Measurements from ENCODE around the gene ZWILCH. TPM values are rescaled to one million over a fixed set of nuclear protein-coding genes. Genes with fewer than 3 reads are reported as not detected.
"Not testable (repeated sequence)": the region's sequence is repeated elsewhere in the genome, so short reads cannot be mapped to it uniquely, and the experiment has no call there.

Gene ZWILCH
- total RNA-seq, 1 donor from 2014 or later, result 9.5 TPM

- DNase-seq, result no peak
These were observed 81.2 kb downstream of the ZWILCH start for GRCh38 chr15:66586155-66586976.

GRCh38 chr15:66587020-66587419, 81.9 kb downstream of the ZWILCH start:
- no peak for DNase-seq

DNA sequence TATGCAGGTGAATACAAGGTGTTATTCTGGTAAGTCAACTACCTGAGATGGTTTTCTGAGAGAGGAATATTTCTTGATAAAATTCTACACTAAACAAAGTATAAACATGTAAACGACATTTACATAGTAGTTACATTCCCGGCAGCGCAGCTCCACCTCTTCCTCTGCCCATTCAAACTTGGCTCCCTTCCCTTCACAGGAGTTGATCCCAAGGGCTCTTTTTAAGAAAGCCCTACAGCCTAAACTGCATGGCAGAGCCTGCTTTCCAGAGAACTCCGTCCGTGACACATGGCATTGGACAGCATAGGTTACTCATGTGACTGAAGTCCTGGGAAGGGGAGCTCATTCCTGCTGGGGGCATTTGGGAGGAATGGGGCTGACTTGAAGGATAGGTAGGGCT, 82.6 kb downstream of the ZWILCH start:
- DNase-seq, result no peak

GRCh38 chr15:66588537-66588936, 83.4 kb downstream of the ZWILCH start:
- no peak for DNase-seq

GRCh38 chr15:66588971-66589370, 83.8 kb downstream of the ZWILCH start:
- DNase-seq, result no peak

GRCh38 chr15:66589429-66589828, 84.3 kb downstream of the ZWILCH start:
- DNase-seq, result not testable (repeated sequence)

DNA sequence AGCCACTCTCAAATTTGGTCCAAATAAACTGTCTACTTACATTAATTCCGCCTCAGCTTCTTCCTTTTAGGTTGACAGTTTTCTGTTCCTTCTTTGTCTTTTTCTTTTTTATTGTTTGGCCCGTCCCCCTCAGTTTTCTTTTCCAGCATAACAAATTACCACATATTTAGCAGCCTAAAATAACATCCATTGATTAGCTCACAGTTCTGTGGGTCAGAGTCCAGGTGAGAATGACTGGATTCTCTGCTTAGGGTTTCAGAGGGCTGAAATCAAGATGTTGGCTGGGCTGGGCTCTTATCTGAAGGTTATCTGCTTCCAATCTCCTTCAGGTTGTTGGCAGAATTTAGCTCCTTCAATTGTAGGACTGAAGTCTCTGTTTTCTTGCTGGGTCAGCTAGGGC, 85.3 kb downstream of the ZWILCH start:
- no peak for DNase-seq

- DNase-seq, result no peak
These were observed 86.3 kb downstream of the ZWILCH start for GRCh38 chr15:66591322-66591862.

- DNase-seq, result no peak
These were observed 87.5 kb downstream of the ZWILCH start for GRCh38 chr15:66592505-66593218.

- DNase-seq, result no peak
These were observed 88.2 kb downstream of the ZWILCH start for GRCh38 chr15:66593219-66593780.

GRCh38 chr15:66594344-66594743, 89.2 kb downstream of the ZWILCH start:
- DNase-seq, result no peak

GRCh38 chr15:66594836-66595235, 89.7 kb downstream of the ZWILCH start:
- DNase-seq, result no peak

GRCh38 chr15:66595332-66595731, 90.2 kb downstream of the ZWILCH start:
- no peak for DNase-seq

- peak; percentile 78 for DNase-seq
These were observed 90.9 kb downstream of the ZWILCH start for GRCh38 chr15:66595931-66596545.

GRCh38 chr15:66598095-66598815, 93.1 kb downstream of the ZWILCH start:
- DNase-seq, result no peak

Small RNAs within 50 kb of the gene (small RNA-seq; reads per million reads assigned to genes)
- gene MIR4512 (ENCODE audit: low replicate concordance) (not detected), gene RF01159 (ENCODE audit: low replicate concordance) (not detected), gene SNORD16 (ENCODE audit: low replicate concordance) (not detected), gene SNORD18A (ENCODE audit: low replicate concordance) (not detected), gene SNORD18B (ENCODE audit: low replicate concordance) (not detected), gene SNORD18C (ENCODE audit: low replicate concordance) (not detected)

Other genes with a start within 250 kb of the ZWILCH start
- gene DIS3L, start 211.8 kb upstream of the ZWILCH start, total RNA-seq, result 27.3 TPM
- 9.8 TPM for gene TIPIN, start 148.6 kb upstream of the ZWILCH start, total RNA-seq
- gene MAP2K1, start 118.4 kb upstream of the ZWILCH start, total RNA-seq, result 23.8 TPM
- 10.8 TPM for gene SNAPC5, start 7.6 kb upstream of the ZWILCH start, total RNA-seq
- gene RPL4, start 471 bp upstream of the ZWILCH start, total RNA-seq, result 1,302 TPM
- gene LCTL, start 60.7 kb downstream of the ZWILCH start, total RNA-seq, result not detected
- gene SMAD6, start 196.9 kb downstream of the ZWILCH start, total RNA-seq, result 16.2 TPM